Loucy (cell line): ENCODE measurements around the gene INO80C.

ENCODE experiments used
- CTCF ChIP-seq: fragments of 200-600 bp; sonication (generic); conservative IDR thresholded peaks from 2 replicates; pipeline ENCODE4 v1.5.1; 2014; ENCODE audit warnings: mild to moderate bottlenecking, antibody characterized with exemption, low read length
- EZH2phosphoT487 ChIP-seq: fragments of 200-600 bp; IDR thresholded peaks from 2 replicates; pipeline ENCODE4 v1.6.1; 2018; ENCODE audit warnings: antibody characterized with exemption, mild to moderate bottlenecking, moderate library complexity, borderline replicate concordance

DNA sequence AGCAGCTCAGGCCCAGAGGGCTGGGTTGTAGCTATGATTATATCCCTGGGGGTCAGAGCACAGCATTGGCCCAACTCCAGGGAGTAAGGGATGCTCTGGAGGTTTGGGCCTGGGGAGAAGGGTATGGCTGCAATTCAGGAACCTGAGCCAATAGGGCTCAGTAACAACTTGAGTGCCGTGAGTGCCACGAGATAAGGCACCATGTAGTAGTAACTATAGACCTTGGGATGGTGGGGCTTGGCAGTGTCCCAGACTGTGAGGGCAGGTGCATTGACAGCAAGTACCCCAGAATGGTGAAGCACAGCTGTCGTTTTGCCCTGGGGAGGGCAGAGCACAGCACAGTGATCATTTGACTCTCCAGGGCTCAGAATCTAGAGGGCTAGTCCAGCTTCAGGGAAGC, 75.5 kb downstream of the INO80C start:
- no peak for TF ChIP-seq CTCF
- TF ChIP-seq EZH2phosphoT487: no peak
